ENCODE results near the gene MDM4. TPM values are rescaled to one million over a fixed set of nuclear protein-coding genes. Genes with fewer than 3 reads are reported as not detected.

MDM4 gene
- total and polyA plus RNA-seq, 2 donors (not counting 1 experiment from before 2014, with no cell fraction given), result 46.6 to 374 TPM

DNA sequence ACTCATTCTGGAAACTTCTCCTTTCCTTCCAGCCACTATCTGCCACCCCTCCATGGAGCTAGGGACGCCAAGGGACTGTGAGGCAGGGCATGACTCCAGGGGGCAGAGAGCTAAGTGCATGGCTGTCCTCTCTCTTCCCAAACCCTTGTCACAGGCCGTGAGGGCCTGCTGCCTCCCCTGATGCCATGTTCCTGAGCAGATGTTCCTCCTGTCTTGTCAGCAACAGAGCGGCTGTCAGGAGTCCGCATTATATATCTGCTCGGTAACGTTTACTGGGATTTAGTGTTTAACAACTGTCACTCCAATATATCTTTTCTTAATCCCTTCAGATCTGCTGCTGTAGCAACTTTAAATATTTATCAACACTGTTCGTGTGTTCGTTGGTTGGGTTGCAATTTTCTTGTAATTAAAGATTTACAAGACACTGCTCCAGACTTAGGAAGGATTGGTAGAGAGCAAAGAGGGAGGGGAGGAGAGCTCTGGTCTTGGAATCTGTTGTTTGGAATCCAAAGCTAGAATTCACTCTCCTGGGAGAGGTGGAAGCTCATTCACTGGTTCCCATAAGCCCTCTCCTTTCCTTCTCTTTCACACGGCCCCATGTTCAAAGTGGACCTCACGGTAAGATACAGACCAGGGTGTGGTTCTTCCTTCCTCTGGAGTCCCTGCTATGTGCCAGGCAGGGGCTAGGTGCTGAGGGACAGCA, 76.2 kb downstream of the MDM4 start:
- no peak overlapping the region for H3K9ac ChIP-seq (ENCODE audit: low read length)
- peaks cover 0 to 14% of the 10 kb centered on the region in 2 donors for H3K4me1 ChIP-seq (ENCODE audit: control insufficient read depth in 2 of 2, insufficient read depth in 2 of 2, low read length in 2 of 2)
- intact Hi-C loops (cut with micrococcal nuclease), result no loop called here
- H3K4me3 ChIP-seq (ENCODE audit: control extremely low read depth in 1 of 5, extremely low read depth in 1 of 5, insufficient read depth in 1 of 5, low read depth in 2 of 5, low read length in 4 of 5), result no peak overlapping the region
- TF ChIP-seq EZH2 (IDR thresholded peaks at IDR 0.05; ENCODE audit: borderline replicate concordance, insufficient read depth, low read depth, low read length, poor library complexity, severe bottlenecking), result no peak
- TF ChIP-seq, protein P1, sequence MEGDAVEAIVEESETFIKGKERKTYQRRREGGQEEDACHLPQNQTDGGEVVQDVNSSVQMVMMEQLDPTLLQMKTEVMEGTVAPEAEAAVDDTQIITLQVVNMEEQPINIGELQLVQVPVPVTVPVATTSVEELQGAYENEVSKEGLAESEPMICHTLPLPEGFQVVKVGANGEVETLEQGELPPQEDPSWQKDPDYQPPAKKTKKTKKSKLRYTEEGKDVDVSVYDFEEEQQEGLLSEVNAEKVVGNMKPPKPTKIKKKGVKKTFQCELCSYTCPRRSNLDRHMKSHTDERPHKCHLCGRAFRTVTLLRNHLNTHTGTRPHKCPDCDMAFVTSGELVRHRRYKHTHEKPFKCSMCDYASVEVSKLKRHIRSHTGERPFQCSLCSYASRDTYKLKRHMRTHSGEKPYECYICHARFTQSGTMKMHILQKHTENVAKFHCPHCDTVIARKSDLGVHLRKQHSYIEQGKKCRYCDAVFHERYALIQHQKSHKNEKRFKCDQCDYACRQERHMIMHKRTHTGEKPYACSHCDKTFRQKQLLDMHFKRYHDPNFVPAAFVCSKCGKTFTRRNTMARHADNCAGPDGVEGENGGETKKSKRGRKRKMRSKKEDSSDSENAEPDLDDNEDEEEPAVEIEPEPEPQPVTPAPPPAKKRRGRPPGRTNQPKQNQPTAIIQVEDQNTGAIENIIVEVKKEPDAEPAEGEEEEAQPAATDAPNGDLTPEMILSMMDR (IDR thresholded peaks at IDR 0.05), result no peak
- CTCF ChIA-PET, result no interaction called here
- peaks cover 12% of the 10 kb centered on the region for H3K4me1 Mint-ChIP-seq
- H4K20me1 ChIP-seq (ENCODE audit: control insufficient read depth, insufficient read depth, low read length, poor library complexity, severe bottlenecking), result no peaks in the 10 kb centered on the region
- no peak for ATAC-seq (ENCODE audit: low read depth)
- no peaks in the 10 kb centered on the region for H3K27me3 ChIP-seq (replicated peaks in 1 of 4; ENCODE audit: control extremely low read depth in 1 of 4, control insufficient read depth in 3 of 4, insufficient read depth in 4 of 4, low read length in 3 of 4)
- no peak overlapping the region for H3K27ac ChIP-seq (ENCODE audit: low read length in 2 of 2)
- no peak overlapping the region for H3K4me2 ChIP-seq (replicated peaks; ENCODE audit: low read depth, low read length, poor library complexity, severe bottlenecking)
- 85% methylated on average over 3 of the region's 10 CpGs for WGBS (ENCODE audit: insufficient coverage)
- peaks cover 0 to 12% of the 10 kb centered on the region in 2 experiments for H3K36me3 ChIP-seq (replicated peaks in 1 of 2; ENCODE audit: control extremely low read depth in 1 of 2, control insufficient read depth in 1 of 2, extremely low read depth in 1 of 2, insufficient read depth in 2 of 2, low read length in 1 of 2)
- DNase-seq, result no peak
- no peak overlapping the region for H3K4me3 Mint-ChIP-seq
- no peak overlapping the region for H3K27ac Mint-ChIP-seq
- POLR2A ChIA-PET, result no interaction called here
- no peaks in the 10 kb centered on the region for H3K9me3 Mint-ChIP-seq (ENCODE audit: insufficient read depth)
- H3K27me3 Mint-ChIP-seq, result no peaks in the 10 kb centered on the region
- H2AFZ ChIP-seq (ENCODE audit: insufficient read depth, low read depth, low read length, poor library complexity, severe bottlenecking), result no peak overlapping the region
- H3K9me3 ChIP-seq (ENCODE audit: control extremely low read depth in 1 of 3, control insufficient read depth in 2 of 3, insufficient read depth in 1 of 3, low read length in 2 of 3), result no peaks in the 10 kb centered on the region
- H3K79me2 ChIP-seq (ENCODE audit: control insufficient read depth, insufficient read depth, low read length), result no peaks in the 10 kb centered on the region

DNA sequence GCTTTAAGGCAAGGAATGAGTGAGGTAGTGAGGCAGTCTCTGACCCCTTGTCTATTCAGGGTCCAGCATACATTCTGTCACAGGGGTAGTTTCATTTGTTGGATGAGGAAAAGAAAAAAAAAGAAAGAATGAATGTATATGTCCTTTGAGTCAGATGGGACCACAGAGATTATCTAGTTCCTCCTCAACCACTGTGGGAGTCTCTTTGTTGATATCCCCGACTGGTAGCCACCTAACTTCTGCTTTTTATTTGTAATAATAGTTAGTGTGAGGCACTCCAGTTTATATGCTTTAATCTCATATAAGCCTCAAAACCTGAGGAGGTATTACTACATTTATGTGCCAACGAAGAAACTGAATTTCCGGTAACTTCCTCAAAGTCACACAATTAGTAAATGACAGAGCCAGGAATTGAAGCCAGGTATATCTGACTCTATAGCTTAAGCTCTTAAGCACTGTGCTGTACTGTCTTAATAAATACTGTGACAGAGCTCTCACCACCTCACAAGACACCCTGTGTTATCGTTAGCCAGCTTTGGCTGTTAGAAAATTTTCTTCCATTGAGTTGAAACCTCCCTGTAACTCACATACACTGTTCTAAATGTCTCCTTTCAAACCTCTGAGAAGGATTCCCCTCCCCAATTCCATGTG, 82.2 kb downstream of the MDM4 start:
- no peak overlapping the region for H3K4me2 ChIP-seq (replicated peaks; ENCODE audit: low read depth, low read length, poor library complexity, severe bottlenecking)
- peaks cover 0 to 11% of the 10 kb centered on the region in 2 experiments for H3K36me3 ChIP-seq (replicated peaks in 1 of 2; ENCODE audit: control extremely low read depth in 1 of 2, control insufficient read depth in 1 of 2, extremely low read depth in 1 of 2, insufficient read depth in 2 of 2, low read length in 1 of 2)
- intact Hi-C loops (cut with micrococcal nuclease), result no loop called here
- 83% methylated on average over 1 of the region's 4 CpGs for WGBS (ENCODE audit: insufficient coverage)
- no peak overlapping the region for H3K27ac ChIP-seq (ENCODE audit: low read length in 2 of 2)
- Mint-ChIP-seq H3K4me3 (no peak overlapping the region), H3K4me1 (peaks cover 12% of the 10 kb centered on the region), H3K27me3 (no peaks in the 10 kb centered on the region), H3K9me3 (ENCODE audit: insufficient read depth) (no peaks in the 10 kb centered on the region), H3K27ac (no peak overlapping the region)
- CTCF ChIA-PET, result interaction anchor here (1.5 to 1.7 kb wide), 3 partner anchors 10 to 165 kb away, joined by 3 to 6 read pairs (median 3); no protein-coding TSS in a partner anchor
- no peak for DNase-seq
- no peak overlapping the region for H3K4me3 ChIP-seq (ENCODE audit: control extremely low read depth in 1 of 5, extremely low read depth in 1 of 5, insufficient read depth in 1 of 5, low read depth in 2 of 5, low read length in 4 of 5)
- no peaks in the 10 kb centered on the region for H3K27me3 ChIP-seq (replicated peaks in 1 of 4; ENCODE audit: control extremely low read depth in 1 of 4, control insufficient read depth in 3 of 4, insufficient read depth in 4 of 4, low read length in 3 of 4)
- TF ChIP-seq, protein P1 (IDR thresholded peaks at IDR 0.05), result no peak
- no peak for TF ChIP-seq EZH2 (IDR thresholded peaks at IDR 0.05; ENCODE audit: borderline replicate concordance, insufficient read depth, low read depth, low read length, poor library complexity, severe bottlenecking)
- POLR2A ChIA-PET, result no interaction called here
- no peaks in the 10 kb centered on the region for H3K79me2 ChIP-seq (ENCODE audit: control insufficient read depth, insufficient read depth, low read length)
- H3K9ac ChIP-seq (ENCODE audit: low read length), result no peak overlapping the region
- peaks cover 0 to 5% of the 10 kb centered on the region in 2 donors for H3K4me1 ChIP-seq (ENCODE audit: control insufficient read depth in 2 of 2, insufficient read depth in 2 of 2, low read length in 2 of 2)
- no peak for ATAC-seq (ENCODE audit: low read depth)
- no peaks in the 10 kb centered on the region for H4K20me1 ChIP-seq (ENCODE audit: control insufficient read depth, insufficient read depth, low read length, poor library complexity, severe bottlenecking)
- H2AFZ ChIP-seq (ENCODE audit: insufficient read depth, low read depth, low read length, poor library complexity, severe bottlenecking), result no peak overlapping the region
- H3K9me3 ChIP-seq (ENCODE audit: control extremely low read depth in 1 of 3, control insufficient read depth in 2 of 3, insufficient read depth in 1 of 3, low read length in 2 of 3), result no peaks in the 10 kb centered on the region
